CD4-positive, CD25-positive, alpha-beta regulatory T cell (primary cell): ENCODE data around the gene PRKG1. TPM values are rescaled to one million over a fixed set of nuclear protein-coding genes. Genes with fewer than 3 reads are reported as not detected.

Experiments
- ATAC-seq, 2 donors: fragments of 150-1000 bp; cut with Tn5 transposase; one replicate each; pipeline ENCODE4 v1.10.0; 2021; ENCODE audit warnings: low read depth in 2 of 2, moderate number of reproducible peaks in 2 of 2, moderate library complexity in 1 of 2
- DNase-seq, 3 donors: peaks; one replicate each; pipeline versions ENCODE4 v3.0.0 to v3.0.0-alpha.2; 2012 to 2022; ENCODE audit warnings: mixed read lengths in 1 of 3
- H3K27ac ChIP-seq: one replicate; pipeline ENCODE4 v1.7.0; 2013; ENCODE audit warnings: mild to moderate bottlenecking, low read length; ENCODE audit not compliant: insufficient read depth, poor library complexity, severe bottlenecking
- H3K27me3 ChIP-seq: one replicate; pipeline ENCODE4 v1.7.0; 2013; ENCODE audit warnings: low read length; ENCODE audit not compliant: control insufficient read depth, insufficient read depth
- H3K36me3 ChIP-seq: one replicate; pipeline ENCODE4 v1.7.0; 2013; ENCODE audit warnings: mild to moderate bottlenecking, low read length, moderate library complexity; ENCODE audit not compliant: control insufficient read depth, insufficient read depth
- H3K4me1 ChIP-seq: 2 replicates; pipeline ENCODE4 v1.7.0; 2013; ENCODE audit warnings: mild to moderate bottlenecking, low read length; ENCODE audit not compliant: insufficient read depth, control insufficient read depth, poor library complexity, severe bottlenecking
- H3K4me3 ChIP-seq: one replicate; pipeline ENCODE4 v1.7.0; 2013; ENCODE audit warnings: low read depth, mild to moderate bottlenecking, low read length, moderate library complexity
- H3K9me3 ChIP-seq, 2 experiments: 1 replicate in 1 of 2; 2 replicates in 1 of 2; pipeline ENCODE4 v1.7.0; 2013; ENCODE audit warnings: low read length in 2 of 2, mild to moderate bottlenecking in 1 of 2, moderate library complexity in 1 of 2; ENCODE audit not compliant: control insufficient read depth in 2 of 2
- H3K27ac Mint-ChIP-seq, 3 donors: one replicate each; pipeline ENCODE4 v1.8.0; 2020 to 2022; ENCODE audit warnings: mild to moderate bottlenecking in 3 of 3, mixed read lengths in 3 of 3, moderate library complexity in 2 of 3
- H3K27me3 Mint-ChIP-seq: one replicate; pipeline ENCODE4 v1.8.0; 2022; ENCODE audit warnings: mild to moderate bottlenecking, mixed read lengths
- H3K36me3 Mint-ChIP-seq: one replicate; pipeline ENCODE4 v1.8.0; 2020; ENCODE audit warnings: mixed read lengths
- H3K4me1 Mint-ChIP-seq, 4 donors: one replicate each; pipeline ENCODE4 v1.8.0; 2020 to 2022; ENCODE audit warnings: mixed read lengths in 4 of 4, mild to moderate bottlenecking in 1 of 4
- H3K4me3 Mint-ChIP-seq, 4 donors: one replicate each; pipeline ENCODE4 v1.8.0; 2020 to 2022; ENCODE audit warnings: mild to moderate bottlenecking in 4 of 4, mixed read lengths in 4 of 4, moderate library complexity in 3 of 4
- H3K9me3 Mint-ChIP-seq, 7 donors: one replicate each; pipeline ENCODE4 v1.8.0; 2020 to 2022; ENCODE audit warnings: mixed read lengths in 7 of 7, mild to moderate bottlenecking in 3 of 7, moderate library complexity in 2 of 7
- polyA plus RNA-seq, 4 donors: library from polyadenylated mRNA; unstranded; fragments of 300-500 nt; fragmentation: Illumina TruSeq; gene quantifications; one replicate each; pipeline ENCODE4 v1.2.3, GENCODE V29; 2021
- total RNA-seq: library from RNA; stranded (reverse); gene quantifications from one replicate; pipeline ENCODE4 v1.2.3, GENCODE V29; 2022

PRKG1 gene
- total and polyA plus RNA-seq, 5 donors from 2014 or later = 0.30 TPM; not detected in 4

GRCh38 chr10:51918440-51918839 is 844.2 kb downstream of the PRKG1 start:
- H3K4me3 Mint-ChIP-seq = no peak overlapping the region
- no peaks in the 10 kb centered on the region for H3K4me1 Mint-ChIP-seq
- Histone ChIP-seq H3K9me3 (no peaks in the 10 kb centered on the region), H3K27me3 (no peaks in the 10 kb centered on the region), H3K27ac (no peak overlapping the region), H3K36me3 (no peaks in the 10 kb centered on the region), H3K4me1 (no peaks in the 10 kb centered on the region), H3K4me3 (no peak overlapping the region)
- DNase-seq (no peak), ATAC-seq (no peak)
- no peaks in the 10 kb centered on the region for H3K36me3 Mint-ChIP-seq
- no peaks in the 10 kb centered on the region for H3K27me3 Mint-ChIP-seq
- H3K27ac Mint-ChIP-seq = no peak overlapping the region
- H3K9me3 Mint-ChIP-seq = no peaks in the 10 kb centered on the region

GRCh38 chr10:51918884-51919325 is 844.6 kb downstream of the PRKG1 start:
- H3K9me3 ChIP-seq = no peaks in the 10 kb centered on the region
- no peak overlapping the region for H3K27ac ChIP-seq
- no peak overlapping the region for H3K4me3 Mint-ChIP-seq
- H3K27me3 Mint-ChIP-seq = no peaks in the 10 kb centered on the region
- H3K4me1 ChIP-seq = no peaks in the 10 kb centered on the region
- DNase-seq (no peak), ATAC-seq (no peak)
- no peak overlapping the region for H3K27ac Mint-ChIP-seq
- H3K36me3 Mint-ChIP-seq = no peaks in the 10 kb centered on the region
- no peaks in the 10 kb centered on the region for H3K9me3 Mint-ChIP-seq
- no peaks in the 10 kb centered on the region for H3K36me3 ChIP-seq
- H3K27me3 ChIP-seq = no peaks in the 10 kb centered on the region
- no peaks in the 10 kb centered on the region for H3K4me1 Mint-ChIP-seq
- H3K4me3 ChIP-seq = no peak overlapping the region

- no peaks in the 10 kb centered on the region for H3K9me3 ChIP-seq
These were observed 846.4 kb downstream of the PRKG1 start for GRCh38 chr10:51920672-51921071.

GRCh38 chr10:51924359-51924758 is 850.1 kb downstream of the PRKG1 start:
- no peaks in the 10 kb centered on the region for H3K27me3 Mint-ChIP-seq
- no peak overlapping the region for H3K27ac Mint-ChIP-seq
- Histone ChIP-seq H3K27ac (no peak overlapping the region), H3K9me3 (no peaks in the 10 kb centered on the region), H3K4me3 (no peak overlapping the region), H3K36me3 (no peaks in the 10 kb centered on the region), H3K4me1 (no peaks in the 10 kb centered on the region), H3K27me3 (no peaks in the 10 kb centered on the region)
- DNase-seq (no peak), ATAC-seq (no peak)
- H3K4me3 Mint-ChIP-seq = no peak overlapping the region
- no peaks in the 10 kb centered on the region for H3K4me1 Mint-ChIP-seq
- no peaks in the 10 kb centered on the region for H3K9me3 Mint-ChIP-seq
- no peaks in the 10 kb centered on the region for H3K36me3 Mint-ChIP-seq

More at GRCh38 chr10:51920672-51921071, 846.4 kb downstream of the PRKG1 start:
- Mint-ChIP-seq H3K27ac (no peak overlapping the region), H3K36me3 (no peaks in the 10 kb centered on the region), H3K27me3 (no peaks in the 10 kb centered on the region), H3K4me1 (no peaks in the 10 kb centered on the region), H3K4me3 (no peak overlapping the region), H3K9me3 (no peaks in the 10 kb centered on the region)
- ATAC-seq (no peak), DNase-seq (no peak)
- Histone ChIP-seq H3K4me3 (no peak overlapping the region), H3K36me3 (no peaks in the 10 kb centered on the region), H3K27ac (no peak overlapping the region), H3K27me3 (no peaks in the 10 kb centered on the region), H3K4me1 (no peaks in the 10 kb centered on the region)

- Mint-ChIP-seq H3K27ac (no peak overlapping the region), H3K4me1 (no peaks in the 10 kb centered on the region), H3K27me3 (no peaks in the 10 kb centered on the region), H3K36me3 (no peaks in the 10 kb centered on the region), H3K4me3 (no peak overlapping the region), H3K9me3 (no peaks in the 10 kb centered on the region)
- Histone ChIP-seq H3K27me3 (no peaks in the 10 kb centered on the region), H3K27ac (no peak overlapping the region), H3K36me3 (no peaks in the 10 kb centered on the region), H3K4me1 (no peaks in the 10 kb centered on the region), H3K4me3 (no peak overlapping the region), H3K9me3 (no peaks in the 10 kb centered on the region)
- ATAC-seq (no peak), DNase-seq (no peak)
These were observed 852.0 kb downstream of the PRKG1 start for GRCh38 chr10:51926337-51926736.

- no peak for DNase-seq
- Mint-ChIP-seq H3K9me3 (no peaks in the 10 kb centered on the region), H3K36me3 (no peaks in the 10 kb centered on the region), H3K27ac (no peak overlapping the region), H3K27me3 (no peaks in the 10 kb centered on the region), H3K4me1 (no peaks in the 10 kb centered on the region), H3K4me3 (no peak overlapping the region)
- H3K27me3 ChIP-seq = no peaks in the 10 kb centered on the region
- no peaks in the 10 kb centered on the region for H3K36me3 ChIP-seq
- no peaks in the 10 kb centered on the region for H3K4me1 ChIP-seq
- H3K27ac ChIP-seq = no peak overlapping the region
- no peak overlapping the region for H3K4me3 ChIP-seq
- no peaks in the 10 kb centered on the region for H3K9me3 ChIP-seq
- no peak for ATAC-seq
These were observed 853.9 kb downstream of the PRKG1 start for GRCh38 chr10:51928162-51928561.

- peaks cover 0 to 2% (median 0%) of the 10 kb centered on the region in 7 donors for H3K9me3 Mint-ChIP-seq
- Histone ChIP-seq H3K27me3 (no peaks in the 10 kb centered on the region), H3K4me1 (no peaks in the 10 kb centered on the region), H3K36me3 (no peaks in the 10 kb centered on the region), H3K4me3 (no peak overlapping the region), H3K27ac (no peak overlapping the region), H3K9me3 (no peaks in the 10 kb centered on the region)
- H3K4me1 Mint-ChIP-seq = no peaks in the 10 kb centered on the region
- H3K4me3 Mint-ChIP-seq = no peak overlapping the region
- H3K27ac Mint-ChIP-seq = no peak overlapping the region
- H3K27me3 Mint-ChIP-seq = no peaks in the 10 kb centered on the region
- ATAC-seq (no peak), DNase-seq (no peak)
- H3K36me3 Mint-ChIP-seq = no peaks in the 10 kb centered on the region
These were observed 858.2 kb downstream of the PRKG1 start for GRCh38 chr10:51932530-51932929.

GRCh38 chr10:51934373-51934772 is 860.1 kb downstream of the PRKG1 start:
- Histone ChIP-seq H3K4me3 (no peak overlapping the region), H3K36me3 (no peaks in the 10 kb centered on the region), H3K4me1 (no peaks in the 10 kb centered on the region), H3K27me3 (no peaks in the 10 kb centered on the region), H3K27ac (no peak overlapping the region), H3K9me3 (no peaks in the 10 kb centered on the region)
- Mint-ChIP-seq H3K9me3 (peaks cover 0 to 2% (median 0%) of the 10 kb centered on the region in 7 donors), H3K4me3 (no peak overlapping the region), H3K27ac (no peak overlapping the region), H3K36me3 (no peaks in the 10 kb centered on the region), H3K27me3 (no peaks in the 10 kb centered on the region), H3K4me1 (no peaks in the 10 kb centered on the region)
- no peak for DNase-seq
- no peak for ATAC-seq
